Measurements from ENCODE around the gene TAS2R46. TPM values are rescaled to one million over a fixed set of nuclear protein-coding genes. Genes with fewer than 3 reads are reported as not detected.

Gene TAS2R46
- total and polyA plus RNA-seq, 9 of the 15 experiments (the other 6 are each of a cell fraction or from before 2014, with no cell fraction given): 0.08 to 1.8 (median 0.47) TPM; not detected in 2

DNA sequence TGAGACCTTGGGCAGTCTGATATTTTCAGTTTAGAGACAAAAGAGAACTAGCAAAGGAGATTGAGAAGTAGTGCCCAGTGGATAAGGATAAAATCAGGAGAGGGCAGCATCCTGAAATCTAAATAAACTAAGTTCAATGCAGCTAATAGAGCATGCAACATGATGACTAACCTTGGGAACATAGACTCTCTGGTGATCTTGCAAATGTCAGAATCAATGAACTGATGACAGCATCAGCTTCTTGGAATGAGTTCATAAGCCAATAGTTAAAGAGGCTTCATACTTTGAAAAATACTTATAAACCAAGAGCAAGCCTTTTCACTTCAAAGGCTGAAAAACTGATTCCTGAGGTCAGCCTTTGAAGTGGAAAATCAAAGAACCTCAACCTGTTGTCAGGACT, 47.9 kb downstream of the TAS2R46 start:
- H3K4me2 ChIP-seq (ENCODE audit: insufficient read depth, low read length): no peak overlapping the region
- H3K4me1 ChIP-seq (replicated peaks in 1 of 2; ENCODE audit: control insufficient read depth in 2 of 2, insufficient read depth in 2 of 2, low read length in 2 of 2): no peaks in the 10 kb centered on the region
- no peak overlapping the region for H3K4me3 ChIP-seq
- no peaks in the 10 kb centered on the region for H3K27me3 ChIP-seq (ENCODE audit: control insufficient read depth in 2 of 2, insufficient read depth in 2 of 2, low read length in 2 of 2)
- H3K9ac ChIP-seq (ENCODE audit: insufficient read depth in 1 of 2, low read depth in 2 of 2, low read length in 2 of 2): no peak overlapping the region
- H4K20me1 ChIP-seq (replicated peaks; ENCODE audit: control insufficient read depth, insufficient read depth, low read length): no peaks in the 10 kb centered on the region
- H2AFZ ChIP-seq (ENCODE audit: low read depth, low read length): no peak overlapping the region
- ATAC-seq (no peak), DNase-seq (ENCODE audit: extremely low read depth in 1 of 4, low spot score in 3 of 4) (no peak), FAIRE-seq (no peak)
- ChIA-PET POLR2A (no interaction called here), CTCF (ENCODE audit: low intra/inter-chr PET ratio) (no interaction called here)
- no peaks in the 10 kb centered on the region for H3K9me3 ChIP-seq (replicated peaks; ENCODE audit: control insufficient read depth, insufficient read depth, low read depth, low read length)
- no peaks in the 10 kb centered on the region for H3K79me2 ChIP-seq (ENCODE audit: control insufficient read depth, insufficient read depth, low read length)
- no TSS peak for BruUV-seq (replicated peaks)
- in situ Hi-C loops (cut with MboI) (no loop called here), intact Hi-C loops (cut with micrococcal nuclease) (no loop called here)
- H3K36me3 ChIP-seq (ENCODE audit: control insufficient read depth, insufficient read depth, low read length): no peaks in the 10 kb centered on the region
- TF ChIP-seq, protein P1, sequence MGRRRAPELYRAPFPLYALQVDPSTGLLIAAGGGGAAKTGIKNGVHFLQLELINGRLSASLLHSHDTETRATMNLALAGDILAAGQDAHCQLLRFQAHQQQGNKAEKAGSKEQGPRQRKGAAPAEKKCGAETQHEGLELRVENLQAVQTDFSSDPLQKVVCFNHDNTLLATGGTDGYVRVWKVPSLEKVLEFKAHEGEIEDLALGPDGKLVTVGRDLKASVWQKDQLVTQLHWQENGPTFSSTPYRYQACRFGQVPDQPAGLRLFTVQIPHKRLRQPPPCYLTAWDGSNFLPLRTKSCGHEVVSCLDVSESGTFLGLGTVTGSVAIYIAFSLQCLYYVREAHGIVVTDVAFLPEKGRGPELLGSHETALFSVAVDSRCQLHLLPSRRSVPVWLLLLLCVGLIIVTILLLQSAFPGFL (CRISPR knock-in tag; IDR thresholded peaks at IDR 0.05): no peak
- TF ChIP-seq ZKSCAN8 (CRISPR knock-in tag; IDR thresholded peaks at IDR 0.05) (no peak), PML (IDR thresholded peaks at IDR 0.05; ENCODE audit: low read length) (no peak), KAT2B (IDR thresholded peaks at IDR 0.05; ENCODE audit: low read depth, low read length) (no peak), MAFK (IDR thresholded peaks at IDR 0.05; ENCODE audit: low read length) (no peak), NFIC (IDR thresholded peaks at IDR 0.05) (no peak), U2AF2 (optimal IDR thresholded peaks at IDR 0.05; ENCODE audit: low read depth, low read length) (no peak), MYBL2 (IDR thresholded peaks at IDR 0.05; ENCODE audit: low read depth) (no peak), MYBL2 (CRISPR knock-in tag; IDR thresholded peaks at IDR 0.05; ENCODE audit: borderline replicate concordance) (no peak), CREB1 (IDR thresholded peaks at IDR 0.05) (no peak), CREB1 (CRISPR knock-in tag; IDR thresholded peaks at IDR 0.05) (no peak), HES1 (IDR thresholded peaks at IDR 0.05; ENCODE audit: low read depth) (no peak), ZNF436 (CRISPR knock-in tag; IDR thresholded peaks at IDR 0.05) (no peak), ZNF124 (CRISPR knock-in tag; IDR thresholded peaks at IDR 0.05) (no peak), HDAC2 (IDR thresholded peaks at IDR 0.05) (no peak), MCM7 (IDR thresholded peaks at IDR 0.05) (no peak), NFE2 (IDR thresholded peaks at IDR 0.05; ENCODE audit: low read depth) (no peak)
- TF ChIP-seq, protein P2, sequence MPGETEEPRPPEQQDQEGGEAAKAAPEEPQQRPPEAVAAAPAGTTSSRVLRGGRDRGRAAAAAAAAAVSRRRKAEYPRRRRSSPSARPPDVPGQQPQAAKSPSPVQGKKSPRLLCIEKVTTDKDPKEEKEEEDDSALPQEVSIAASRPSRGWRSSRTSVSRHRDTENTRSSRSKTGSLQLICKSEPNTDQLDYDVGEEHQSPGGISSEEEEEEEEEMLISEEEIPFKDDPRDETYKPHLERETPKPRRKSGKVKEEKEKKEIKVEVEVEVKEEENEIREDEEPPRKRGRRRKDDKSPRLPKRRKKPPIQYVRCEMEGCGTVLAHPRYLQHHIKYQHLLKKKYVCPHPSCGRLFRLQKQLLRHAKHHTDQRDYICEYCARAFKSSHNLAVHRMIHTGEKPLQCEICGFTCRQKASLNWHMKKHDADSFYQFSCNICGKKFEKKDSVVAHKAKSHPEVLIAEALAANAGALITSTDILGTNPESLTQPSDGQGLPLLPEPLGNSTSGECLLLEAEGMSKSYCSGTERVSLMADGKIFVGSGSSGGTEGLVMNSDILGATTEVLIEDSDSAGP (CRISPR knock-in tag; IDR thresholded peaks at IDR 0.05): no peak
- no peaks in the 10 kb centered on the region for H3K9me1 ChIP-seq (ENCODE audit: control insufficient read depth, insufficient read depth, low read length)
- H3K27ac ChIP-seq (ENCODE audit: extremely low read depth, low read depth, low read length): no peak overlapping the region

Data from K562 (cell line).